GM23338 (cell line): ENCODE results near the gene SEMA5A. TPM values are rescaled to one million over a fixed set of nuclear protein-coding genes. Genes with fewer than 3 reads are reported as not detected.

Source experiments
- ATAC-seq: fragments of 200-7000 bp; cut with Tn5 transposase; 3 replicates; pipeline ENCODE4 v1.9.1; 2020
- DNase-seq: peaks from one replicate; pipeline ENCODE4 v3.0.0-alpha.2; 2015; ENCODE audit warnings: low spot score
- H2AFZ ChIP-seq: fragments of 200-600 bp; sonication (generic); 2 replicates; pipeline ENCODE4 v1.8.0; 2016; ENCODE audit warnings: antibody characterized with exemption, mild to moderate bottlenecking, moderate library complexity
- H3F3A ChIP-seq: fragments of 200-600 bp; sonication (generic); replicated peaks from 2 replicates; pipeline ENCODE4 v1.8.0; 2017; ENCODE audit warnings: antibody characterized with exemption, mixed run types, low read depth
- H3K27ac ChIP-seq: fragments of 200-600 bp; sonication (generic); 2 replicates; pipeline ENCODE4 v1.6.1; 2016; ENCODE audit warnings: low read depth
- H3K27me3 ChIP-seq: fragments of 200-600 bp; sonication (generic); 2 replicates; pipeline ENCODE4 v1.8.0; 2016; ENCODE audit warnings: mild to moderate bottlenecking, mixed run types, moderate library complexity; ENCODE audit not compliant: insufficient read depth
- H3K36me3 ChIP-seq: fragments of 200-600 bp; sonication (generic); 2 replicates; pipeline ENCODE4 v1.8.0; 2016; ENCODE audit warnings: mild to moderate bottlenecking; ENCODE audit not compliant: insufficient read depth
- H3K4me1 ChIP-seq: fragments of 200-600 bp; sonication (generic); 2 replicates; pipeline ENCODE4 v1.8.0; 2016; ENCODE audit warnings: mild to moderate bottlenecking, moderate library complexity; ENCODE audit not compliant: insufficient read depth
- H3K4me2 ChIP-seq: fragments of 200-600 bp; sonication (generic); 2 replicates; pipeline ENCODE4 v1.7.1; 2017; ENCODE audit warnings: mixed run types
- H3K4me3 ChIP-seq: fragments of 200-600 bp; sonication (generic); 2 replicates; pipeline ENCODE4 v1.6.1; 2016; ENCODE audit warnings: mixed run types
- H3K79me2 ChIP-seq: fragments of 200-600 bp; sonication (generic); replicated peaks from 2 replicates; pipeline ENCODE4 v1.8.0; 2017; ENCODE audit warnings: mild to moderate bottlenecking; ENCODE audit not compliant: insufficient read depth
- H3K9me2 ChIP-seq: fragments of 200-600 bp; sonication (generic); 2 replicates; pipeline ENCODE4 v1.8.0; 2017; ENCODE audit not compliant: insufficient read depth
- H4K20me1 ChIP-seq: fragments of 200-600 bp; sonication (generic); replicated peaks from 2 replicates; pipeline ENCODE4 v1.8.0; 2017; ENCODE audit warnings: mild to moderate bottlenecking; ENCODE audit not compliant: insufficient read depth
- H3K27ac Mint-ChIP-seq: 2 replicates; pipeline ENCODE4 v1.8.0; 2020; ENCODE audit warnings: inconsistent platforms, mild to moderate bottlenecking, moderate library complexity, mixed read lengths
- H3K27me3 Mint-ChIP-seq: 3 replicates; pipeline ENCODE4 v1.8.0; 2022; ENCODE audit warnings: low read depth, mild to moderate bottlenecking, moderate library complexity, mixed read lengths, inconsistent platforms; ENCODE audit not compliant: insufficient read depth, poor library complexity
- H3K36me3 Mint-ChIP-seq: 3 replicates; pipeline ENCODE4 v1.8.0; 2021; ENCODE audit warnings: low read depth, mild to moderate bottlenecking, inconsistent platforms, moderate library complexity, mixed read lengths
- H3K4me1 Mint-ChIP-seq: 3 replicates; pipeline ENCODE4 v1.8.0; 2020; ENCODE audit warnings: mild to moderate bottlenecking, inconsistent platforms, mixed read lengths
- H3K4me3 Mint-ChIP-seq: 3 replicates; pipeline ENCODE4 v1.8.0; 2021; ENCODE audit warnings: moderate library complexity, mild to moderate bottlenecking, inconsistent platforms, mixed read lengths
- H3K9me3 Mint-ChIP-seq: 3 replicates; pipeline ENCODE4 v1.8.0; 2020; ENCODE audit warnings: moderate library complexity, mild to moderate bottlenecking, inconsistent platforms, mixed read lengths
- CREB1 ChIP-seq: fragments of 250-450 bp; sonication (Bioruptor Pico); IDR thresholded peaks from 2 replicates; pipeline ENCODE4 v1.5.0; 2020; ENCODE audit warnings: low read depth, mild to moderate bottlenecking, moderate library complexity
- EZH2 ChIP-seq: fragments of 200-600 bp; sonication (generic); IDR thresholded peaks from one replicate; pipeline ENCODE4 v1.8.0; 2017; ENCODE audit warnings: antibody characterized with exemption, mild to moderate bottlenecking, low read depth; ENCODE audit not compliant: unreplicated experiment
- EZH2phosphoT487 ChIP-seq: fragments of 200-600 bp; sonication (generic); IDR thresholded peaks from one replicate; pipeline ENCODE4 v1.8.1; 2018; ENCODE audit warnings: antibody characterized with exemption; ENCODE audit not compliant: unreplicated experiment
- JUNB ChIP-seq: IDR thresholded peaks from one replicate; pipeline ENCODE4 v1.6.1; 2016; ENCODE audit warnings: antibody characterized with exemption; ENCODE audit not compliant: unreplicated experiment
- NANOG ChIP-seq: IDR thresholded peaks from 2 replicates; pipeline ENCODE4 v1.6.1; 2016; ENCODE audit warnings: antibody characterized with exemption, borderline replicate concordance
- POLR2AphosphoS5 ChIP-seq: IDR thresholded peaks from 2 replicates; pipeline ENCODE4 v1.6.1; 2016; ENCODE audit warnings: antibody characterized with exemption, low read depth
- REST ChIP-seq: IDR thresholded peaks from one replicate; pipeline ENCODE4 v1.6.1; 2018; ENCODE audit warnings: antibody characterized with exemption; ENCODE audit not compliant: unreplicated experiment
- STAT1 ChIP-seq: IDR thresholded peaks from one replicate; pipeline ENCODE4 v1.6.1; 2016; ENCODE audit warnings: antibody characterized with exemption; ENCODE audit not compliant: unreplicated experiment
- ZNF114 ChIP-seq: fragments of 250-450 bp; sonication (Bioruptor Pico); IDR thresholded peaks from 2 replicates; pipeline ENCODE4 v1.5.0; 2020; ENCODE audit warnings: mild to moderate bottlenecking, moderate library complexity
- polyA plus RNA-seq: library from polyadenylated mRNA; unstranded; fragments of >200 nt; fragmentation: Nextera tagmentation; extraction: Ambion mirVana; gene quantifications from 2 replicates; pipeline ENCODE4 v1.2.1, GENCODE V29; 2016
- total RNA-seq: library from RNA; depleted of rRNA; stranded (reverse); fragments of >200 nt; shearing (Covaris generic); gene quantifications from 2 replicates; pipeline ENCODE4 v1.2.3, GENCODE V29; 2014
- TF ChIP-seq, protein P1 (sequence below), 2 experiments: fragments of 200-600 bp in 1 of 2; sonication (generic) in 1 of 2; conservative IDR thresholded peaks; 2 replicates each; pipeline versions ENCODE4 v1.5.1 to v1.6.1; 2016 to 2017; ENCODE audit warnings: antibody characterized with exemption in 2 of 2, low read depth in 2 of 2, mild to moderate bottlenecking in 2 of 2, moderate library complexity in 1 of 2
- TF ChIP-seq, protein P2 (sequence below): IDR thresholded peaks from 2 replicates; pipeline ENCODE4 v1.6.1; 2016; ENCODE audit warnings: antibody characterized with exemption

Gene SEMA5A
- total and polyA plus RNA-seq, 2 experiments from 2014 or later: 2.1 to 8.1 TPM

GRCh38 chr5:9494301-9494700 lies 51.6 kb downstream of the SEMA5A start:
- no peaks in the 10 kb centered on the region for H3K9me2 ChIP-seq
- no peak overlapping the region; the same call in 1 of the 2 replicates for H3K27ac Mint-ChIP-seq

DNA sequence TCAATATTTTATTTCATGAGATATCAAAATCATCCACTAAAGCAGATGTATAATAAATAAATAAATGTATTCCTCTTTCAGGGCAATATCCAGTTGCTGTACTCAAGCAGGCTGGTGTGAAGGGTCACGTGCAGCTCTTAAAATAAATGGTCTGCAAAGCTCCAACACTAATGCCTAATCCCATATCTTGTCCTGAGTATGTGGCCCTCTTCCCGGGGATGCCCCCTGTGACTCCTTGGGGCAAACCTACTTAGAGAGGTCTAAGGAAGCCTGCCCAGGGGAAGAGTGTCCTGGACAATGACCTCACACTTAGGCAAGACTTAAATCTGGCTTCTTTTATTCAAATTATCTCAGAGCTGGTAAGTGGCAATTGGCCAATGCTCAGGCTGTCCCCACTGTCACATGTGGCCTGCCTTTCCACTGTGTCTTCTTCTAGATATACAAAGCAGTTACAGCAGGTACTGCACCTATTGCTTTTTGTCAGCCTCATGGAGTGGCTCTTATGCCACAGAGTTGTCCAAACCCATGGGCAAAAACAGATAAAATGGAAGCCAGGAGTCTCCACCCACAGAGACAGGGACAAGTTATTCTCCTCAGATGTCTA lies 55.3 kb downstream of the SEMA5A start:
- Mint-ChIP-seq H3K4me1 (peaks cover 2% of the 10 kb centered on the region; the same call in 2 of the 3 replicates), H3K27ac (no peak overlapping the region), H3K4me3 (no peak overlapping the region), H3K9me3 (peaks cover 4% of the 10 kb centered on the region), H3K27me3 (no peaks in the 10 kb centered on the region), H3K36me3 (peaks cover 3% of the 10 kb centered on the region; the same call in 1 of the 3 replicates)
- Histone ChIP-seq H3K79me2 (no peaks in the 10 kb centered on the region), H3K36me3 (no peaks in the 10 kb centered on the region), H3K27ac (no peak overlapping the region), H3F3A (no peaks in the 10 kb centered on the region), H3K4me2 (no peak overlapping the region), H3K27me3 (no peaks in the 10 kb centered on the region), H4K20me1 (no peaks in the 10 kb centered on the region), H3K4me1 (0 out of 2 replicates have a peak, but pooled peaks cover 6% of the 10 kb centered on the region), H2AFZ (no peak overlapping the region), H3K9me2 (no peaks in the 10 kb centered on the region), H3K4me3 (no peak overlapping the region)
- DNase-seq (no peak), ATAC-seq (no peak)
- TF ChIP-seq EZH2phosphoT487: no peak
- no peak for TF ChIP-seq EZH2
- no peak for TF ChIP-seq ZNF114 (CRISPR knock-in tag)
- TF ChIP-seq NANOG: no peak
- TF ChIP-seq POLR2AphosphoS5: no peak
- TF ChIP-seq JUNB: no peak
- no peak for TF ChIP-seq REST

More at GRCh38 chr5:9494301-9494700, 51.6 kb downstream of the SEMA5A start:
- Histone ChIP-seq H3K4me2 (no peak overlapping the region), H3K27ac (no peak overlapping the region), H3K4me1 (peaks cover 15% of the 10 kb centered on the region), H3K27me3 (no peaks in the 10 kb centered on the region), H2AFZ (no peak overlapping the region), H3K36me3 (no peaks in the 10 kb centered on the region), H3K79me2 (no peaks in the 10 kb centered on the region), H3F3A (no peaks in the 10 kb centered on the region), H4K20me1 (no peaks in the 10 kb centered on the region), H3K4me3 (no peak overlapping the region)
- no peak overlapping the region for H3K4me3 Mint-ChIP-seq
- no peaks in the 10 kb centered on the region for H3K9me3 Mint-ChIP-seq
- no peak for TF ChIP-seq NANOG
- no peak for TF ChIP-seq CREB1 (CRISPR knock-in tag)
- TF ChIP-seq STAT1: no peak
- TF ChIP-seq, protein P1, sequence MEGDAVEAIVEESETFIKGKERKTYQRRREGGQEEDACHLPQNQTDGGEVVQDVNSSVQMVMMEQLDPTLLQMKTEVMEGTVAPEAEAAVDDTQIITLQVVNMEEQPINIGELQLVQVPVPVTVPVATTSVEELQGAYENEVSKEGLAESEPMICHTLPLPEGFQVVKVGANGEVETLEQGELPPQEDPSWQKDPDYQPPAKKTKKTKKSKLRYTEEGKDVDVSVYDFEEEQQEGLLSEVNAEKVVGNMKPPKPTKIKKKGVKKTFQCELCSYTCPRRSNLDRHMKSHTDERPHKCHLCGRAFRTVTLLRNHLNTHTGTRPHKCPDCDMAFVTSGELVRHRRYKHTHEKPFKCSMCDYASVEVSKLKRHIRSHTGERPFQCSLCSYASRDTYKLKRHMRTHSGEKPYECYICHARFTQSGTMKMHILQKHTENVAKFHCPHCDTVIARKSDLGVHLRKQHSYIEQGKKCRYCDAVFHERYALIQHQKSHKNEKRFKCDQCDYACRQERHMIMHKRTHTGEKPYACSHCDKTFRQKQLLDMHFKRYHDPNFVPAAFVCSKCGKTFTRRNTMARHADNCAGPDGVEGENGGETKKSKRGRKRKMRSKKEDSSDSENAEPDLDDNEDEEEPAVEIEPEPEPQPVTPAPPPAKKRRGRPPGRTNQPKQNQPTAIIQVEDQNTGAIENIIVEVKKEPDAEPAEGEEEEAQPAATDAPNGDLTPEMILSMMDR (conservative IDR thresholded peaks at IDR 0.05; ENCODE audit: low read depth in 2 of 2): no peak
- TF ChIP-seq, protein P2, sequence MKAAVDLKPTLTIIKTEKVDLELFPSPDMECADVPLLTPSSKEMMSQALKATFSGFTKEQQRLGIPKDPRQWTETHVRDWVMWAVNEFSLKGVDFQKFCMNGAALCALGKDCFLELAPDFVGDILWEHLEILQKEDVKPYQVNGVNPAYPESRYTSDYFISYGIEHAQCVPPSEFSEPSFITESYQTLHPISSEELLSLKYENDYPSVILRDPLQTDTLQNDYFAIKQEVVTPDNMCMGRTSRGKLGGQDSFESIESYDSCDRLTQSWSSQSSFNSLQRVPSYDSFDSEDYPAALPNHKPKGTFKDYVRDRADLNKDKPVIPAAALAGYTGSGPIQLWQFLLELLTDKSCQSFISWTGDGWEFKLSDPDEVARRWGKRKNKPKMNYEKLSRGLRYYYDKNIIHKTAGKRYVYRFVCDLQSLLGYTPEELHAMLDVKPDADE: no peak
- DNase-seq (no peak), ATAC-seq (no peak)
- H3K36me3 Mint-ChIP-seq: no peaks in the 10 kb centered on the region
- H3K4me1 Mint-ChIP-seq: peaks cover 17% of the 10 kb centered on the region
- no peaks in the 10 kb centered on the region for H3K27me3 Mint-ChIP-seq
